DMS 273 (cell line): ENCODE data around the gene KCND3.
"Not testable (repeated sequence)": the region's sequence is repeated elsewhere in the genome, so short reads cannot be mapped to it uniquely, and the experiment has no call there.

Source experiments
- DNase-seq: peaks from one replicate; lab custom pipeline; 2025; ENCODE audit not compliant: unreplicated experiment; lab: John Stamatoyannopoulos, UW

Gene KCND3

DNA sequence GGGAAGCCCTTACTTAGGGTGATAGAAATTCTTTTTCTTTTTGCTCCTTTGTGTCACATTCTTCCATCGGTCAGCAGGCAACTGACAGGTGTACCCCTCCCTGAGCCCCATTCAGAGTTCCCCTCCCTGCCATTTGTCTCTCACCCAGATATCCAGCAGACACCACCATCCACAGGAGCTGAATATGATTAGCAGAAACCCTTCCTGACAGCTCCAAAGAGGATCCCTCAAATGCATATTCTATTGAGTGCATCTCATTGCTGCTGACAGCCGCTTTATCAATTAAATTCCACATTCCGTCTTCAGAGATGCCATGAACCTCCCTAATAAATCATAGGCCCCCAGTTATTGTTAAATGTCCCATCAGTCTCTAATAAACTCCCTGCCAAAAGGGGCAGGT lies 239.8 kb downstream of the KCND3 start:
- DNase-seq, result no peak

DNA sequence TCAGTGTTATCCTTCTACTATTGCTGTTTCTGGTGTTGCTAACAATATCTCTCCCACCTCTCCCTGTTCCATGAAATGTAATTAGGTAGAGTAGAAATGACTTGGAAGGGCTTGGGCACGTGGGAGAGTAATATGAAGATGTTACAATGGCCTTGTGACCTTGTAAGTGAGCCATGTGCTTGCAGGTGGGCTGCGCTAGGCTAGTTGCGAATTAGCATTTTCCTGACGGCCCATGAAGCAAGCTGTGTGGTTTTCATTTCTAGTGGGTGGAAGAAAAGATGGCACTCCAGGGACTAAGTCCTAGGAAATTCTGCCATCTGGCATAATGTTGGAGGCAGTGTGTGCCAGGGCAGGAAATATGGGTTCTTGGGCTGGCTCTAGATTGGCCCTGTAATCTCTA lies 241.5 kb downstream of the KCND3 start:
- DNase-seq, result peak; percentile 68

DNA sequence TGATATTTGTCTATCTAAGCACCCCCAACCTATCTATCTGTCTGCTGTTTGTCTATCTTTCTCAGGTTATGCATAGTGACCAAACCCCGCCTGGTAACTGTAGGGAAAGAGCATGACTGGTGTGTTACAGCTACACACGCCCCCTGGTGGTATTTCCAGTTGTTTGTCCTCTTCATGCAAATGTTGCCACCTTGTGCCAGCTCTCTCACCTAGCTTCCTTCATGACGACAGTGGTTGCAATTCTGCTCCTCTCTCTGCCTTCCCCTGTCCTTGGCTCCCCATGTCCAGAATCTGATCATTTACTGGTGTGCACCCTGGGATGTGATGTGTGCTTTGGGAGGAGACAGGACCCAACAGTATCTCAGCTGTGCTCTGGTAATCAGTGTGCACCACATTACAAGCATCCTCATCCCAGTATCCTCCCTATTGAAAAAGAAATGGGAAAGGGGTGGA lies 242.2 kb downstream of the KCND3 start:
- DNase-seq, result peak; percentile 84

DNA sequence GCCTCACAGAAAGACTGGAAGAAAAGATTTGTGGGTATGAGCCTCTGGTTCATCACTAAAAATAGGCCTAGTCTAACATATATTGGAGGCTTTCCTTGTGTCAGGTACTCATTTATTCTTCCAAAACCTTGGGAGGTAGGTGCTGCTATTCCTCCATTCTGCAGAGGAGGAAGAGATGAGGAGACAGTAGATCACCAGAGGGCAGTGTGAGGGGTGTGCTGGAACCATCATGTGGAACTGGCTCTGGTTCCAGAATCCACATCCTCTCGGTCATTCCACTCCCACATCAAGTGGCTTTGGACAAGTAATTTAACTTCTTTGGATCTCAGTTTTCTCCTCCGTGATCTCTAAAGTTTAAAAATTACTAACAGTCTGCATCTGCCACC lies 242.9 kb downstream of the KCND3 start:
- no peak for DNase-seq

DNA sequence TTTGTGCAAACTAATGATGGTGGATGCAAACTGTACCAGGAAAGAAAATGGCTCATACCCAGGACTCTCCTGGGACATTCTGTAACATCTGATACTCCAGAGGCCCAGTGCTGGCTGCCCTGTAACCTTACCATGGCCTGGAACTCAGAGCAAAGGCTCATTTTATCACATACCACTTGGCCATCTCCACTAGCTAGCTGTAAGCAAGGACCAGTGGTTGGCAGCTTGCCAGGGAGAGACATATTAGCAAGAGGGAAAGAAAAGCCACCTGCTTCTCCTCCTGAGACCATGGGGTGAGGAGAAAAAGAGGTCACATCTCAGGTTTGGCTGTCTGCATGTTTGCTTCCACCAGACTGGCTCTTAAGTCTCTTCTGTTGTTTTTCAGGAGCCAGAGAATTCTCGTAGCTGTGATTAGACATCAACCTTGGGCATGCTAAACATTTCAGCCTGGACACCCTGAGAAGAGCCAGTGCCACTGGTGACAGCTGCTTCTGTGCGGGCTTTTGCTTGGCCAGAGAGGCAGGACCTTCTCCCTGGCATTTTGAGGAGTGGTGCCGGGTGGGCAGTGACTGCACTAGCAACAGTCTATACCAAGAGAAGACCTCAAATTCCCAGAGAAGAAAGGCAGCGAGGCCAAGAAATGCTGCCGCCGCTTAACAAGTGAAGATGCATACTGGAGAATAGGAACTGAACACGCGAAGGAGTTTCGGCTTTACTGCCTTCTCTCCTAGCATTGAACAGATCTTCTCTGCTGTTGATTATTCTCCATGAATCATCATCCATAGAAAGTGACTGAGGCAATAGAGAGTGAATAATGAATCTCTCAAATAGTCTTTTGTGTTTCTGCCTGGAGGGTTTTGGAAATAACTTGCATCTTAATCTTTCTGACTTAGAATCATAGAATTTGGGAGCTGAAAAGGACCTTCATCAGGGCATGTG lies 243.5 kb downstream of the KCND3 start:
- peak; percentile 62 for DNase-seq

DNA sequence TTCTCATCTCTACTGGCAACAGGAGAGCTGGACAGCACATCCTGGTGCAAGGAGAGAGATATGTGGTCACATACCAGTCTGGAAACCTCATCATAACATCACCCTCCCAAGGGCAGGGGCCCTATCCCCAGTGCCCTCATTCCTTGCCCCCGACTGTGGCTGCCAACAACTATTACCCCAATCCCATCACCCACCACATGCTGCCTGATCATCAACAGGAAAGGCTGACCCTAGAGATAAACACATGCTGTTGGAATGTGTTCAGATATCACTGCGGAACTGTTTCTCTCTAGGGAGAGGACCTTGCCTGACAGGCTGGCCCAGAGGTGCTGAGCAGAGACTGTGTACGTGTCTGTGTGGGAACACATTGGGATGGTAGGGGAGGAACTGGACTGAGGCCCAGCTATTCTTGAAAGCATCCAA lies 245.8 kb downstream of the KCND3 start:
- no peak for DNase-seq

DNA sequence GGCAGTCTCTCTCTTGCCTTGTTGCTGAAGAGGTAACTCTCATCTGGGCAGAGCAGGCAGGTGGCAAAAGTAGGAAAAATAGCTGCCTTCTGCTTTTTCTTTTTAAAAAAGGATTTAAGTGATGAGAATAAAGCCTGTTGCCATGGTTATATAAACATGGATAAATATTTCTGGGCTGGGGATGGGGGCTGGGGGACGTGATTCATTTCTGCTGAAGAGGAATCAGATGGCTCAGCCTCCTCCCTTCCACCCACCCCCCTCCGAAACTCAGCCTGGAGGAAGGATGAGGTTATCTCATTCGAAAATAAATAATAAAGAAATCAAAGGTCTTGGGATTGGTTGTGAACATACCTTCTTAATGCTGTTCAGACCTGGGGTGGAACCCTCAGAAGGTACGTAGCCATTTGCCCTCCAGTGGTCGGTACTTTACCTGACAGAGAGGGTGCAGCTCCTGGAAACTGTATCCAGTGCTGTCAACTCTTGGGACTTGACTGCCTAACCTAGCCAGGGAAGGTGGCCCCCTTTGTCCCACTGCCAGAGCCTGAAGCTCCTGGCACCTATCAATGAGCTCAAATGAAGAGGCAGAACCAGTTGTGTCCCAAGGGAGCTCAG lies 246.4 kb downstream of the KCND3 start:
- no peak for DNase-seq

DNA sequence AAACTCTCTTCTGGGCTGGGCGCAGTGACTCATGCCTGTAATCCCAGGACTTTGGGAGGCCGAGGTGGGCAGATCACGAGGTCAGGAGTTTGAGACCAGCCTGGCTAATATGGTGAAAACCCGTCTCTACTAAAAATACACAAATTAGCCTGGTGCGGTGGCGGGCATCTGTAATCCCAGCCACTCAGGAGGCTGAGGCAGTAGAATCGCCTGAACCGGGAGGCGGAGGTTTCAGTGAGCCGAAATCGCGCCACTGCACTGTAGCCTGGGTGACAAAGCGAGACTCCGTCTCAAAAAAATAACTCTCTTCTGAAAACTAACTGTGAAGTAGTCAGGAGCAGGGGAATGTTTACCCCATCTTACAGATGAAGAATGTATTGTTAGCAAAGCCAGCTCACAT lies 247.2 kb downstream of the KCND3 start:
- DNase-seq, result not testable (repeated sequence)

DNA sequence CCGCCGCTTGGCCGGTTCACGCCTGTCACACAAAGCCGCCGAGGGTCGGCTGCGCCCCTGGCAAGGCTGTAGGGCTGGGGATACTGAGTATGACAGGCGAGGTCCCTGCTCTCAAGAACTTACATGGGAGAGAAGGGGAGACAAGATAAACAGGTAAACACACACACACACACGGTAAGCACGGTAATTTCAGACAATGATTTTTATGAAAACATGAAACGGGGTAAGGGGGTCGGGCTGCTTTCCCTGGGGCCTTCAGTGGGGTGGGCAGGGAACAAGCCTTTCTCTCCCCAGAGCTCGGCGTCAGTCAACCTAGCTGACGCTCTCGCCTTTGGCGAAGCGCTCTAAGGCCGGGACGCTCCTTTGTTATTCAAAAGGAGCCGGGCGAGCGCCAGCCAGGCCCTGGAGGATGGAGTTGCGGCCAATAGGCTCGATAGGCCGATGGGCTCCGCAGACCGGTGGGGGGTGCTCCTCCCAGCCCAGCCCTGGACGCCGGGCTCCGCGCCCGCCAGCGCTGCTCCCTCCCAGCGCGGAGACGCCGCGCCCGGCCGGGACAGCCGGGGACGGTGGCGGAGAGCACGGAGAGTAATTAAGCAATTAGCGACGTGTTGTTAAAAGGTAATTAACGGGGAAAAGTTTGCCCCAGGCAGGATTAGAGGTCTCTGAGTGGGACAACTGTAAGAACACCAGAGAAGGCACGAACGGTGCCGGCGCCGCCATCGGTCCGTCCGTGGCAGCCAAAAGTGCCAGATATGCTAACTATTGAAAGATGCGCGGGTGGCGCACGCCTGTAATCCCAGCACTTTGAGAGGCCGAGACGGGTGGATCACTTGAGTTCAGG lies 249.3 kb downstream of the KCND3 start:
- DNase-seq, result peak; percentile 90

DNA sequence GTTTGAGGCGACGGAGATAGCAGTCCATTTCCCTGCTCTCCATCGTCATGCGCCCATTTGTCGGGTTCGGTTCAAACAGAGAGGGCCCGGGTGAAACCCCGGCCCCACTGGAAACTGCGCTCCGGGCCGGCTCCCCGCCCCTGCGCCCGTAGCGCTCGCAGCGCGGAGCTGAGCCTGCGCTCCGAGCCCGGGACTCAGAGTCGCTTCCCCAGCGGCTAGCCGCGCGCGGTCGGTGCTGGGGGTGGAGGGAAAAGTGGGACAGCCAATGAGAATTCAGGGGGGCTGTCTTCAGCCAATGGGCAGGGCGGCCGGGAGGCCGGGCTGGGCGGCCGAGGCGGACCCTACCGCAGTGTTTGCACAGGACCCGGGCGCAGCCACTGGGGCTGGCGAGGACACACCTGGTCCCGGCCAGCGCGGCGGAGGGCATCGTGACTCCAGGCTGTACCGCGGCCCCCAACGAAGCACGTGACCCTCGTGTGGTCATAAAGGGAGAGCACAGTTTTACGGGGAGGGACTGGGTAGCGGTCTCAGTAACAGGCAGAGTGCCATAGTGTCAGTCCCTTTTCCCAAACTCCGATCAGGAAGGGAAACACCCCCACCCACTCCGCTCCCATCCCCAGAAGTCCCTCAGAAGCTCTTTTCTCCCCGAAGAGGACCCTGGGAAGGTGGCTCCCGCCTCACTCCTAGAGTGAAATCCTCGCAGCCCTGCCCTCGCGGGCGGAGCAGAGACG lies 250.1 kb downstream of the KCND3 start, which contains the start of gene INKA2:
TSS of gene INKA2 (minus strand) at position 202 of the 731 bp plus-strand sequence. CDS start at position 49, 153 bp downstream.
- peak; percentile 97 for DNase-seq

DNA sequence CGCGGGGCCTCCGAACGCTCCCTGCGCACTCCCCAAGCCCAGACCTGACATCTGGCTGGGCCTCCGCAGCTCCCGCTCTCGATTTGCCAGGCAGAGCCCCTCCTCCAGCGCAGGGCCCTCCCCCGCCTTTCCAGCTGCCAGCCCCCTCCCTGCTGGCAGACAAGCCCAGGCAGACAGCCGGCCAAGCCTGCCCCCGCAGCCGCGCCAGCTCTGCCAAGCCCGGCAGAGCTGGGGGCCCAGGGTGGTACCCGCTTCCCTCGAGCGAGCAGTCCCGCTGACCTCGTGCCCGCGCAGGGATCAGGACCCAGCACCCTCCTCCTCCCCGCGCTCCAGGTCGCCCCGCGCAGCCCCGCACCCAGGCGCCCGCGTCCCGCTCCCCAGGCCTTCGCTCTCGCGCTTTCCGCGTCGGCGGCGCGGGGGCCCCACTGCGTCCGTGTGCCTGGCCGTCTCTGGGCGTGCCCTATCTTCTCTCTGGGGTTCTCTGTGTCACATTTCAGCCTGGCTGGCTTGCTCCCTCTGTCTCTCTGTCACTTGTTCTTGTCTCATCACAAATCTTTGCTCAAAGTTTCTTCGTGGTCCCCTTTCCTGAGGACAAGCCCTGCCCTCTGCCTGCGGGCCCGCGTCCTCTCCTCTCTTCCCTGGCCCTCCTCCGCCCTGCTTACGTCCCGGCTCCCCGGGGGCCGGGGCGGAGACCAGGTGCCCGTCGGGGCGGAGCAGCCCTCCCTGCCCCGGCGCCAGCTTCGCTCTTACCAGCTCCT lies 250.9 kb downstream of the KCND3 start:
- DNase-seq, result peak; percentile 97

DNA sequence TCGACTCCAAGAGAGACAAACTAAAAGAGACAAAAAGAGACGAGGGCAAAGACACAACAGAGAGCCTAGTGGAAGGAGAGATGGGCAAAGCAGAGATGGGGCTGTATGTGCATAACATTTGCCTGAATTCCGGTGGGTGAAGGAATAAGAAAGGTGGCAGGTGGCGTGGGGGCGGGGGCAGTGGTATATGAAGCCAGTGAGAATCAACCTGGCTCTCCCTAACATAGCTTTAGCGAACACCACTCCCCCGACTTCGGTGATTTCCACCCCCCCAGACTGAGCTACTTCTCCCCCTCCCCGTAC lies 251.4 kb downstream of the KCND3 start:
- DNase-seq, result no peak

DNA sequence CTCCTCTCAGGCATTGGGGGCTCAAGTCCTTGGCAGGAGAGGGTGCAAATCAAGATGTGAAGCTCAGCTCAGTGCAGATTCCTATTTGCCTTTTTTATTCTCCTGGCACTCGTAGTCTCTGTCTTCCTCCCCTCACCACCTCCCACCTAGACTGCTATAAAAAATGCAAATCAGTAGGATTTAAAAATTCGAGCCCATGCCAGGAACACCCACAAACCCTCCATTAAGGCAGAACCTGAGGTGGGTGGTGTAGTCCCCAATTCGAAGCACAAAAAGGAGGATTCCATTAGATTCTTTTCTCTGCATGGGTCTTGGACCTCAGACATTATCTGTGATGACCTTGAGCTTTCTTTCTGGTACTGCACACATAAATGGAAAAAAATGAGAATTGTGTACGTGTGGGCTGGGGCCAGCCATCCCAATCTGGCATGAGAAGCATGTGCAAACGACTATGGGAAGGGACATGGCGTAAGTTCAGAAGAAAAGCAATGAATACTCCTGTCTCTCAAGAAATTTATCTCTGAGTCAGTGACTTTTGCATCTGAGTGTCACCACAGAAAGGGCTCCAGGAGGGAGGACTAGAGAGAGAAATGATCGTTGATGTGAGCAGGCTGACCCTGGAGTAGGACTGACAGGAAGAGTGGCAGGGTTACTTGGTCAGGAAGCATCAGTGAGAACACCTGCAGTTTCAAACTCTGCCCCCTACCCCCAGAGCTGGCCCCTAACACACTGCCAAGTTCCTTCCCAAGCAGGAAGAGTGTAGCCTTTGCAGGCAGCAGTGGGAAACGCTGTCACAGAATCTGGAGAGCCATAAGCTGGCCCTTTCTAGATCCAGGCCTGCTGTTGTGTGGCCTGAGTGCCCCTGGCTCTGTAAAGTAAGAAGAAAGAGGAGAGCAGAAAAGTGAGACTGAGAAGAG lies 252.0 kb downstream of the KCND3 start:
- DNase-seq, result peak; percentile 72

DNA sequence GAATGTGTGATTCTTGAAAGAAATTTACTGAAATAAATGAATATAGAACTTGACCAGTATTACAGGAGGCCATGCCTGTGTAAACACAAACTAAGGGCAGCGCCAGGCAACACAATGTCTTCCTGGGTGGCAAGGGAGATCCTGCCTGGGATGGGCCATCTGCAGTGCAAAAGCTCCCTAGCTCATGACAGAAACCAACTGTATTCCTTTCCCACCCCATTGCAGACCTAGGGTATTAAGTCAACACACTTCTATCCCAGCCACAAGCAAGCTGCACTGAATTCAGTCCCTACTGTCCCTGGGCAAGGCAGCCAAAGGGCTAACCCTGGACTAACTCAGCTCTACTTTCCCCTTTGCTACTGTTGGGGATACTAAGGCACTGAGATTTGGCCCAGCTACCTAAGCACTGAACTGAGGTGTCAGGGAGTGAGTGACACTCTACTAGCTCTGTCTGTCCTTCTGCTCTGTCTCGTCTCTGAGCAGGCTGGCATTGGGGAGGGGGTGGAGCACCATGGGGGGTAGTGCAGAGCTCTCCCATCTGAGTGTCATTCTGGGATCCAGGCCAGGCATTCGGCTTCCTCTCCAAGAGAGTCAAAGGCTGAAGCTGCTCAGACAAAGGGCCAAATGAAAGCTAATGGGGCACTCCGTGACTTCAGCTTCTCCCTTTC lies 252.8 kb downstream of the KCND3 start:
- DNase-seq, result peak; percentile 85

DNA sequence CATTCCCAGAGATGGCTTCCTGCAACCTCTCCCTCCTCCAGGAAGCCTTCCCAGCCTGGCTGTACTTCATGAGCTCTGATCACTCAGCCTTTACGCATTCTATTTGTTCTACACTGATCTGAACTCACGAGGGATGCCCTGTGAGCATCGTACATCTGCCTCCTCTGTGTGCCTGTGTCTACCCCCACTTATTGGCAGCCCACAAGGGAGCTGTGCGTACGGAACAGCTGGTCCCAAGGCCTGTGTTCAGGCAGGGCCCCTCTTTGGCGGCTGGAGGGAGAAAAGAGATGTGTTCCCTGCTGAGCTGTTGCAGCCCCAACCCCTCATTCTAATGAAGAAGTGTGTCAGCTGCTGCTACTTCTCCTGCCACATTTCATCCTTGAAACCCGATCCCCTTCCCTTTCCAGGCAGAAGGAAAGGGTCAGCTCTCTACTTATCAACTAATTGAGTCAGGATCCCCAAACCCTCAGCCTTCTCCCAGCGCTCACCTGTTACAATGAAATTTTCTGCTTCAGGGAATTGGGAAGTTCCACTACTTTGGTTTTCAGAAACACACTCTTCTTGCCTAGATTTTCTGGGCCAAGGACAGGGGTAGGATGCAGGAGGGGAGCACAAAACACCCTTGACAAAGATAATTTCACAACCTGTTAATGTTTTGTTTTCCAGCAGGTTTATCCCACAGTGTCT lies 253.5 kb downstream of the KCND3 start:
- DNase-seq, result peak; percentile 98

DNA sequence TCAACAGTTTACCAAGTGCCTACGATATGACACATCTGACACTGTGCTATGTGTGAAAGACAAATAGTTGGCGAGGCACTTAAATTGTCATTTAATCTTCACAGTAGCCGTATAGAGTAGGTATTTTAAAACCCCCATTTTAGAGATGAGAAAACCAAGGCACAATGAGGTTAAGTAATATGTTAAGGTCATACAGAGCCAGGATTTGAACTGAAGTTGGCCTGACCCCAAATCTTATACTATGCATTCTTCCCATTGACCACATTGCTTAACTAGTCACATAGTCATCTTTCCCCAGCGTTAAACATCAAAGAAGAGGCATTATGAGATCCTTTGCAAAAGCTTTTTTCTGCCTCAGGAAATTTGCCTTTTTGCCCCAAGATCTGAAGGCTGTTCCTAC lies 254.1 kb downstream of the KCND3 start:
- no peak for DNase-seq

DNA sequence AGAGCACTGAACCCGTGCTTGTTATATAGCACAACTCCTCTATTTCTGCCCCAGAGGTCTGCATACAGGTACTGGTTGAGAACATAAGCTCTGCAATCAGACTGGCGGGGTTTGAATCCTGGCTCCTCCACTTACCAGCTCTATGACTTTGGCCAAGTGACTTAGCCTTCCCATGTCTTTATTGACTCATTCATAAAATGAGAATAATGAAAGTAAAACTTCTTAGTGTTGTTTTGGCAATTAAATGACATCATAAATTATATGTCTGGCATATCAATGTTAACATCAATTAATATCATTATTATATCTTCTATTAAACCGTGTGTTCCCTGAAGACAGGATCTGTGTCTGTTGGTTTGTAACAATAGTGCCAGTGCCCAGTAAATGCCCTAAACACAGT lies 254.6 kb downstream of the KCND3 start:
- no peak for DNase-seq

DNA sequence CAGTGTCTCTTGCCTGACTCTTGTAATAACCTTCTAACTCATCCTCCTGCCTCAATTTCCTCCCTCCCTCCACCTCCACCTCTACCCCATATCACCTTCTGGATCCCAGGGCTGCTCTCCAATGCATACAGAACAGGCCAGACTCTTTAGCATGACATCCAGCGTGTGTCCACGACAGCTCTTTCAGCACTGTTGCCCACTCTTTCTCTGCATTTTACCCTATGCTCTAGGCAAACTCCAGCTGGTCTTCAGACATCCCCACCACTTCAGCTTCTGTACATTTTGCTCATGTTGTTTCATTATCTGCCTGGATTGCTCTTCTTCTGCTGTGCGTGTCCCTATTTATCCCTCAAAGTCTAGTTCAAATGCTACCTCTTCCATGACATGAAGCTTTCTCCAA lies 255.0 kb downstream of the KCND3 start:
- no peak for DNase-seq
